WTC11 (cell line): ENCODE results near the gene CCDC191. TPM values are rescaled to one million over a fixed set of nuclear protein-coding genes. Genes with fewer than 3 reads are reported as not detected.

Source experiments
- ATAC-seq: fragments of 200-7000 bp; cut with Tn5 transposase; 2 replicates; pipeline ENCODE4 v1.10.0; 2021; ENCODE audit warnings: mild to moderate bottlenecking, moderate library complexity
- CTCF ChIA-PET: fragments of 300-600 bp; sonication (Branson Sonifier 250); formaldehyde crosslinking; loops from one replicate; lab custom pipeline; 2021; ENCODE audit warnings: antibody characterized with exemption; lab: Charles Lee
- POLR2A ChIA-PET: fragments of 350-600 bp; sonication (Branson Sonifier 250); formaldehyde crosslinking; loops from one replicate; lab custom pipeline; 2021; ENCODE audit warnings: antibody characterized with exemption; lab: Charles Lee
- DNase-seq: peaks from one replicate; pipeline ENCODE4 v3.0.0; 2021; ENCODE audit warnings: low spot score
- H3K27ac Mint-ChIP-seq: 2 replicates; pipeline ENCODE4 v1.8.0; 2021; ENCODE audit warnings: mixed read lengths
- H3K27me3 Mint-ChIP-seq: 2 replicates; pipeline ENCODE4 v1.8.0; 2021; ENCODE audit warnings: low read depth, mild to moderate bottlenecking, moderate library complexity, mixed read lengths
- H3K36me3 Mint-ChIP-seq: 2 replicates; pipeline ENCODE4 v1.8.0; 2021; ENCODE audit warnings: mixed read lengths
- H3K4me1 Mint-ChIP-seq: 2 replicates; pipeline ENCODE4 v1.8.0; 2022; ENCODE audit warnings: mixed read lengths
- H3K4me3 Mint-ChIP-seq: 2 replicates; pipeline ENCODE4 v1.8.0; 2021; ENCODE audit warnings: mild to moderate bottlenecking, moderate library complexity, mixed read lengths
- H3K9me3 Mint-ChIP-seq: 2 replicates; pipeline ENCODE4 v1.8.0; 2021; ENCODE audit warnings: mixed read lengths
- CREM ChIP-seq: sonication (generic); formaldehyde crosslinking; IDR thresholded peaks from 2 replicates; pipeline ENCODE4 v1.8.1; 2022; ENCODE audit warnings: mild to moderate bottlenecking, missing genetic modification reagents, moderate library complexity
- EMX1 ChIP-seq: fragments of 250-450 bp; sonication (Bioruptor Pico); IDR thresholded peaks from 2 replicates; pipeline ENCODE4 v1.8.0; 2021; ENCODE audit warnings: mild to moderate bottlenecking
- ERG ChIP-seq: fragments of 250-450 bp; sonication (Bioruptor Pico); IDR thresholded peaks from 2 replicates; pipeline ENCODE4 v1.8.0; 2021; ENCODE audit warnings: mild to moderate bottlenecking
- IRF1 ChIP-seq: sonication (generic); formaldehyde crosslinking; IDR thresholded peaks from 2 replicates; pipeline ENCODE4 v1.8.0; 2023; ENCODE audit warnings: missing genetic modification reagents
- KAT7 ChIP-seq: sonication (generic); formaldehyde crosslinking; IDR thresholded peaks from 2 replicates; pipeline ENCODE4 v1.8.1; 2023; ENCODE audit warnings: missing genetic modification reagents, mild to moderate bottlenecking, borderline replicate concordance
- MXD4 ChIP-seq: fragments of 250-450 bp; sonication (Bioruptor Pico); IDR thresholded peaks from 2 replicates; pipeline ENCODE4 v1.8.0; 2021; ENCODE audit warnings: mild to moderate bottlenecking, moderate library complexity, borderline replicate concordance
- MYBL2 ChIP-seq: sonication (generic); formaldehyde crosslinking; IDR thresholded peaks from 2 replicates; pipeline ENCODE4 v1.8.1; 2023; ENCODE audit warnings: mild to moderate bottlenecking, moderate library complexity, missing genetic modification reagents
- NFE2L1 ChIP-seq: sonication (generic); formaldehyde crosslinking; IDR thresholded peaks from 2 replicates; pipeline ENCODE4 v1.8.1; 2023; ENCODE audit warnings: missing genetic modification reagents
- NFYB ChIP-seq: sonication (generic); formaldehyde crosslinking; conservative IDR thresholded peaks from 2 replicates; pipeline ENCODE4 v1.8.0; 2022; ENCODE audit warnings: low read depth, missing genetic modification reagents
- OVOL2 ChIP-seq: fragments of 250-450 bp; sonication (Bioruptor Pico); IDR thresholded peaks from 2 replicates; pipeline ENCODE4 v1.9.0; 2021; ENCODE audit warnings: mild to moderate bottlenecking, borderline replicate concordance
- PREB ChIP-seq: sonication (generic); formaldehyde crosslinking; IDR thresholded peaks from 2 replicates; pipeline ENCODE4 v1.8.1; 2022; ENCODE audit warnings: mild to moderate bottlenecking, missing genetic modification reagents, moderate library complexity, borderline replicate concordance
- SMAD4 ChIP-seq: sonication (generic); formaldehyde crosslinking; IDR thresholded peaks from 2 replicates; pipeline ENCODE4 v1.8.0; 2022; ENCODE audit warnings: mild to moderate bottlenecking, missing genetic modification reagents
- TCF7 ChIP-seq: sonication (generic); formaldehyde crosslinking; IDR thresholded peaks from 2 replicates; pipeline ENCODE4 v1.8.0; 2022; ENCODE audit warnings: mild to moderate bottlenecking, low read depth, missing genetic modification reagents, moderate library complexity
- TP53 ChIP-seq: sonication (generic); formaldehyde crosslinking; IDR thresholded peaks from 2 replicates; pipeline ENCODE4 v1.8.1; 2023; ENCODE audit warnings: mild to moderate bottlenecking, missing genetic modification reagents
- ZBTB21 ChIP-seq: sonication (generic); formaldehyde crosslinking; IDR thresholded peaks from 2 replicates; pipeline ENCODE4 v1.8.1; 2023; ENCODE audit warnings: mild to moderate bottlenecking, missing genetic modification reagents, borderline replicate concordance
- ZNF232 ChIP-seq: sonication (generic); formaldehyde crosslinking; IDR thresholded peaks from 2 replicates; pipeline ENCODE4 v1.8.0; 2022; ENCODE audit warnings: mild to moderate bottlenecking, missing genetic modification reagents
- total RNA-seq: library from RNA; stranded (reverse); gene quantifications from 3 replicates; pipeline ENCODE4 v1.2.3, GENCODE V29; 2021
- TF ChIP-seq, protein P1 (sequence below): sonication (generic); formaldehyde crosslinking; conservative IDR thresholded peaks from 2 replicates; pipeline ENCODE4 v1.8.1; 2022; ENCODE audit warnings: mild to moderate bottlenecking, missing genetic modification reagents
- TF ChIP-seq, protein P2 (sequence below): fragments of 250-450 bp; sonication (Bioruptor Pico); IDR thresholded peaks from 2 replicates; pipeline ENCODE4 v2.1.2; 2022; ENCODE audit warnings: mild to moderate bottlenecking, moderate library complexity
- TF ChIP-seq, protein P3 (sequence below): sonication (generic); formaldehyde crosslinking; IDR thresholded peaks from 2 replicates; pipeline ENCODE4 v1.8.1; 2022; ENCODE audit warnings: low read depth, mild to moderate bottlenecking, moderate library complexity, missing genetic modification reagents, borderline replicate concordance
- TF ChIP-seq, protein P4 (sequence below): fragments of 200-600 bp; IDR thresholded peaks from 2 replicates; pipeline ENCODE4 v1.8.0; 2022; ENCODE audit warnings: antibody characterized with exemption
- TF ChIP-seq, protein P5 (sequence below): sonication (generic); formaldehyde crosslinking; IDR thresholded peaks from 2 replicates; pipeline ENCODE4 v1.8.1; 2023; ENCODE audit warnings: mild to moderate bottlenecking, missing genetic modification reagents
- TF ChIP-seq, protein P6 (sequence below): fragments of 250-450 bp; sonication (Bioruptor Pico); IDR thresholded peaks from 2 replicates; pipeline ENCODE4 v1.9.0; 2021; ENCODE audit warnings: mild to moderate bottlenecking, borderline replicate concordance

CCDC191 gene
- total RNA-seq, 1 experiment from 2014 or later: 1.6 TPM

GRCh38 chr3:114078126-114078525 is 21.8 kb upstream of the CCDC191 start:
- no peaks in the 10 kb centered on the region for H3K27me3 Mint-ChIP-seq
- no peak for DNase-seq
- no peak for TF ChIP-seq EMX1 (CRISPR knock-in tag)
- no peak for TF ChIP-seq SMAD4 (CRISPR knock-in tag)
- no peak for TF ChIP-seq MYBL2 (CRISPR knock-in tag)
- TF ChIP-seq TP53 (CRISPR knock-in tag): no peak
- TF ChIP-seq, protein P1, sequence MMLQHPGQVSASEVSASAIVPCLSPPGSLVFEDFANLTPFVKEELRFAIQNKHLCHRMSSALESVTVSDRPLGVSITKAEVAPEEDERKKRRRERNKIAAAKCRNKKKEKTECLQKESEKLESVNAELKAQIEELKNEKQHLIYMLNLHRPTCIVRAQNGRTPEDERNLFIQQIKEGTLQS: no peak
- TF ChIP-seq KAT7 (CRISPR knock-in tag): no peak
- no peak for TF ChIP-seq NFE2L1 (CRISPR knock-in tag)
- no peak for TF ChIP-seq TCF7 (CRISPR knock-in tag)
- TF ChIP-seq ZNF232 (CRISPR knock-in tag): no peak
- no peak for TF ChIP-seq ERG (CRISPR knock-in tag)
- no peak for TF ChIP-seq PREB (CRISPR knock-in tag)
- no peak for TF ChIP-seq ZBTB21 (CRISPR knock-in tag)
- TF ChIP-seq, protein P2, sequence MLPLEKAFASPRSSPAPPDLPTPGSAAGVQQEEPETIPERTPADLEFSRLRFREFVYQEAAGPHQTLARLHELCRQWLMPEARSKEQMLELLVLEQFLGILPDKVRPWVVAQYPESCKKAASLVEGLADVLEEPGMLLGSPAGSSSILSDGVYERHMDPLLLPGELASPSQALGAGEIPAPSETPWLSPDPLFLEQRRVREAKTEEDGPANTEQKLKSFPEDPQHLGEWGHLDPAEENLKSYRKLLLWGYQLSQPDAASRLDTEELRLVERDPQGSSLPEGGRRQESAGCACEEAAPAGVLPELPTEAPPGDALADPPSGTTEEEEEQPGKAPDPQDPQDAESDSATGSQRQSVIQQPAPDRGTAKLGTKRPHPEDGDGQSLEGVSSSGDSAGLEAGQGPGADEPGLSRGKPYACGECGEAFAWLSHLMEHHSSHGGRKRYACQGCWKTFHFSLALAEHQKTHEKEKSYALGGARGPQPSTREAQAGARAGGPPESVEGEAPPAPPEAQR (CRISPR knock-in tag): no peak
- TF ChIP-seq OVOL2 (CRISPR knock-in tag): no peak
- TF ChIP-seq, protein P3, sequence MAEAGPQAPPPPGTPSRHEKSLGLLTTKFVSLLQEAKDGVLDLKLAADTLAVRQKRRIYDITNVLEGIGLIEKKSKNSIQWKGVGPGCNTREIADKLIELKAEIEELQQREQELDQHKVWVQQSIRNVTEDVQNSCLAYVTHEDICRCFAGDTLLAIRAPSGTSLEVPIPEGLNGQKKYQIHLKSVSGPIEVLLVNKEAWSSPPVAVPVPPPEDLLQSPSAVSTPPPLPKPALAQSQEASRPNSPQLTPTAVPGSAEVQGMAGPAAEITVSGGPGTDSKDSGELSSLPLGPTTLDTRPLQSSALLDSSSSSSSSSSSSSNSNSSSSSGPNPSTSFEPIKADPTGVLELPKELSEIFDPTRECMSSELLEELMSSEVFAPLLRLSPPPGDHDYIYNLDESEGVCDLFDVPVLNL: no peak
- TF ChIP-seq IRF1 (CRISPR knock-in tag): no peak
- TF ChIP-seq, protein P4, sequence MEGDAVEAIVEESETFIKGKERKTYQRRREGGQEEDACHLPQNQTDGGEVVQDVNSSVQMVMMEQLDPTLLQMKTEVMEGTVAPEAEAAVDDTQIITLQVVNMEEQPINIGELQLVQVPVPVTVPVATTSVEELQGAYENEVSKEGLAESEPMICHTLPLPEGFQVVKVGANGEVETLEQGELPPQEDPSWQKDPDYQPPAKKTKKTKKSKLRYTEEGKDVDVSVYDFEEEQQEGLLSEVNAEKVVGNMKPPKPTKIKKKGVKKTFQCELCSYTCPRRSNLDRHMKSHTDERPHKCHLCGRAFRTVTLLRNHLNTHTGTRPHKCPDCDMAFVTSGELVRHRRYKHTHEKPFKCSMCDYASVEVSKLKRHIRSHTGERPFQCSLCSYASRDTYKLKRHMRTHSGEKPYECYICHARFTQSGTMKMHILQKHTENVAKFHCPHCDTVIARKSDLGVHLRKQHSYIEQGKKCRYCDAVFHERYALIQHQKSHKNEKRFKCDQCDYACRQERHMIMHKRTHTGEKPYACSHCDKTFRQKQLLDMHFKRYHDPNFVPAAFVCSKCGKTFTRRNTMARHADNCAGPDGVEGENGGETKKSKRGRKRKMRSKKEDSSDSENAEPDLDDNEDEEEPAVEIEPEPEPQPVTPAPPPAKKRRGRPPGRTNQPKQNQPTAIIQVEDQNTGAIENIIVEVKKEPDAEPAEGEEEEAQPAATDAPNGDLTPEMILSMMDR: no peak
- TF ChIP-seq NFYB (CRISPR knock-in tag): no peak
- TF ChIP-seq, all 79 proteins: peak for 0
- H3K4me1 Mint-ChIP-seq: no peaks in the 10 kb centered on the region
- H3K4me3 Mint-ChIP-seq: no peak overlapping the region
- CTCF ChIA-PET: no interaction called here
- POLR2A ChIA-PET: no interaction called here
- H3K36me3 Mint-ChIP-seq: peaks cover 90% of the 10 kb centered on the region
- no peaks in the 10 kb centered on the region for H3K9me3 Mint-ChIP-seq
- no peak for ATAC-seq
- no peak overlapping the region for H3K27ac Mint-ChIP-seq

DNA sequence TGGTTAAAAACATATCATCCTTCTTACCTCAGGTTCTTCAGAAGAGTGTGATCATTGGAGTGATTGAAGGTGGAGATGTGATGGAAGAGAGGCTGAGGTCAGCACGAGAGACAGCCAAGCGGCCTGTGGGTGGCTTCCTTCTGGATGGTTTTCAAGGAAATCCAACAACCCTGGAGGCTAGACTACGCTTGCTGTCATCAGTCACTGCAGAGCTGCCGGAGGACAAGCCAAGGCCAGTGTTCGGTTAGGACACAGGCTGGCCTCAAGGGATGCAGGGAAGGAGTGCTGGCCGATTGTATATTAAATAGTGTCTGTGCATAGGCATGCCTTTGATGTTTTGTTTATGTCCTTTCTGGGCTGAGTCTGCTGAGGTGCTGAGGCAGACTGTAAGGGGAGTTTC is 20.4 kb upstream of the CCDC191 start:
- Mint-ChIP-seq H3K27me3 (no peaks in the 10 kb centered on the region), H3K27ac (no peak overlapping the region), H3K4me3 (no peak overlapping the region), H3K36me3 (peaks cover 86% of the 10 kb centered on the region), H3K9me3 (no peaks in the 10 kb centered on the region), H3K4me1 (no peaks in the 10 kb centered on the region)
- no peak for DNase-seq
- ChIA-PET POLR2A (no interaction called here), CTCF (no interaction called here)
- ATAC-seq: no peak
- TF ChIP-seq, protein P5, sequence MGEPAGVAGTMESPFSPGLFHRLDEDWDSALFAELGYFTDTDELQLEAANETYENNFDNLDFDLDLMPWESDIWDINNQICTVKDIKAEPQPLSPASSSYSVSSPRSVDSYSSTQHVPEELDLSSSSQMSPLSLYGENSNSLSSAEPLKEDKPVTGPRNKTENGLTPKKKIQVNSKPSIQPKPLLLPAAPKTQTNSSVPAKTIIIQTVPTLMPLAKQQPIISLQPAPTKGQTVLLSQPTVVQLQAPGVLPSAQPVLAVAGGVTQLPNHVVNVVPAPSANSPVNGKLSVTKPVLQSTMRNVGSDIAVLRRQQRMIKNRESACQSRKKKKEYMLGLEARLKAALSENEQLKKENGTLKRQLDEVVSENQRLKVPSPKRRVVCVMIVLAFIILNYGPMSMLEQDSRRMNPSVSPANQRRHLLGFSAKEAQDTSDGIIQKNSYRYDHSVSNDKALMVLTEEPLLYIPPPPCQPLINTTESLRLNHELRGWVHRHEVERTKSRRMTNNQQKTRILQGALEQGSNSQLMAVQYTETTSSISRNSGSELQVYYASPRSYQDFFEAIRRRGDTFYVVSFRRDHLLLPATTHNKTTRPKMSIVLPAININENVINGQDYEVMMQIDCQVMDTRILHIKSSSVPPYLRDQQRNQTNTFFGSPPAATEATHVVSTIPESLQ (CRISPR knock-in tag): no peak
- no peak for TF ChIP-seq CREM (CRISPR knock-in tag)
- no peak for TF ChIP-seq ZNF232 (CRISPR knock-in tag)
- TF ChIP-seq, protein P6, sequence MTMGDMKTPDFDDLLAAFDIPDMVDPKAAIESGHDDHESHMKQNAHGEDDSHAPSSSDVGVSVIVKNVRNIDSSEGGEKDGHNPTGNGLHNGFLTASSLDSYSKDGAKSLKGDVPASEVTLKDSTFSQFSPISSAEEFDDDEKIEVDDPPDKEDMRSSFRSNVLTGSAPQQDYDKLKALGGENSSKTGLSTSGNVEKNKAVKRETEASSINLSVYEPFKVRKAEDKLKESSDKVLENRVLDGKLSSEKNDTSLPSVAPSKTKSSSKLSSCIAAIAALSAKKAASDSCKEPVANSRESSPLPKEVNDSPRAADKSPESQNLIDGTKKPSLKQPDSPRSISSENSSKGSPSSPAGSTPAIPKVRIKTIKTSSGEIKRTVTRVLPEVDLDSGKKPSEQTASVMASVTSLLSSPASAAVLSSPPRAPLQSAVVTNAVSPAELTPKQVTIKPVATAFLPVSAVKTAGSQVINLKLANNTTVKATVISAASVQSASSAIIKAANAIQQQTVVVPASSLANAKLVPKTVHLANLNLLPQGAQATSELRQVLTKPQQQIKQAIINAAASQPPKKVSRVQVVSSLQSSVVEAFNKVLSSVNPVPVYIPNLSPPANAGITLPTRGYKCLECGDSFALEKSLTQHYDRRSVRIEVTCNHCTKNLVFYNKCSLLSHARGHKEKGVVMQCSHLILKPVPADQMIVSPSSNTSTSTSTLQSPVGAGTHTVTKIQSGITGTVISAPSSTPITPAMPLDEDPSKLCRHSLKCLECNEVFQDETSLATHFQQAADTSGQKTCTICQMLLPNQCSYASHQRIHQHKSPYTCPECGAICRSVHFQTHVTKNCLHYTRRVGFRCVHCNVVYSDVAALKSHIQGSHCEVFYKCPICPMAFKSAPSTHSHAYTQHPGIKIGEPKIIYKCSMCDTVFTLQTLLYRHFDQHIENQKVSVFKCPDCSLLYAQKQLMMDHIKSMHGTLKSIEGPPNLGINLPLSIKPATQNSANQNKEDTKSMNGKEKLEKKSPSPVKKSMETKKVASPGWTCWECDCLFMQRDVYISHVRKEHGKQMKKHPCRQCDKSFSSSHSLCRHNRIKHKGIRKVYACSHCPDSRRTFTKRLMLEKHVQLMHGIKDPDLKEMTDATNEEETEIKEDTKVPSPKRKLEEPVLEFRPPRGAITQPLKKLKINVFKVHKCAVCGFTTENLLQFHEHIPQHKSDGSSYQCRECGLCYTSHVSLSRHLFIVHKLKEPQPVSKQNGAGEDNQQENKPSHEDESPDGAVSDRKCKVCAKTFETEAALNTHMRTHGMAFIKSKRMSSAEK (CRISPR knock-in tag): no peak
- no peak for TF ChIP-seq MXD4 (CRISPR knock-in tag)
